VCaP (cell line): ENCODE results near the gene HSD17B14.

ENCODE experiments used
- H3K27ac ChIP-seq: fragments of 450-650 bp; 2 replicates; pipeline ENCODE4 v1.5.1; 2017
- TF ChIP-seq, protein P1 (sequence below): fragments of 450-650 bp; conservative IDR thresholded peaks from 2 replicates; pipeline ENCODE4 v1.5.1; 2017; ENCODE audit warnings: mild to moderate bottlenecking, moderate library complexity

The HSD17B14 gene

DNA sequence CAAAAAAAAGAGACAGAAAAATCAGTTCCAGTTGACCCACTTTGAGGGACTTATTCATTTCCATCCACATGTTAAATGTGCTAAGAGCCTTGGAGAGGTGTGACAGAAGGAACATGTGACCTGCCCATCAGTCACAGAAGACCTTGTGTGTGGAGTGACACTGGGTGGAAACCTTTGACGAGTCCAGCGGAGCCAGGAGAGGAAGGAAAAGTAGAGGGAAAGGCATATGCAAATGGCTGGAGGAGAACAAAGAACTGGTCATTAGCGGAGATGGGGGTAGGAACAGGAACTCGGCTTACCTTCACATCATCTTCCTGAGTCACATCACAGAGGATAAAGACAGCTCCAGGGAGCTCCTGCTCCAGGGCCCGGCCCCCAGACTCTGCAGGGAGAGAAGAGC is 2.3 kb downstream of the HSD17B14 start:
- TF ChIP-seq, protein P1, sequence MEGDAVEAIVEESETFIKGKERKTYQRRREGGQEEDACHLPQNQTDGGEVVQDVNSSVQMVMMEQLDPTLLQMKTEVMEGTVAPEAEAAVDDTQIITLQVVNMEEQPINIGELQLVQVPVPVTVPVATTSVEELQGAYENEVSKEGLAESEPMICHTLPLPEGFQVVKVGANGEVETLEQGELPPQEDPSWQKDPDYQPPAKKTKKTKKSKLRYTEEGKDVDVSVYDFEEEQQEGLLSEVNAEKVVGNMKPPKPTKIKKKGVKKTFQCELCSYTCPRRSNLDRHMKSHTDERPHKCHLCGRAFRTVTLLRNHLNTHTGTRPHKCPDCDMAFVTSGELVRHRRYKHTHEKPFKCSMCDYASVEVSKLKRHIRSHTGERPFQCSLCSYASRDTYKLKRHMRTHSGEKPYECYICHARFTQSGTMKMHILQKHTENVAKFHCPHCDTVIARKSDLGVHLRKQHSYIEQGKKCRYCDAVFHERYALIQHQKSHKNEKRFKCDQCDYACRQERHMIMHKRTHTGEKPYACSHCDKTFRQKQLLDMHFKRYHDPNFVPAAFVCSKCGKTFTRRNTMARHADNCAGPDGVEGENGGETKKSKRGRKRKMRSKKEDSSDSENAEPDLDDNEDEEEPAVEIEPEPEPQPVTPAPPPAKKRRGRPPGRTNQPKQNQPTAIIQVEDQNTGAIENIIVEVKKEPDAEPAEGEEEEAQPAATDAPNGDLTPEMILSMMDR = no peak
- H3K27ac ChIP-seq = no peak overlapping the region

DNA sequence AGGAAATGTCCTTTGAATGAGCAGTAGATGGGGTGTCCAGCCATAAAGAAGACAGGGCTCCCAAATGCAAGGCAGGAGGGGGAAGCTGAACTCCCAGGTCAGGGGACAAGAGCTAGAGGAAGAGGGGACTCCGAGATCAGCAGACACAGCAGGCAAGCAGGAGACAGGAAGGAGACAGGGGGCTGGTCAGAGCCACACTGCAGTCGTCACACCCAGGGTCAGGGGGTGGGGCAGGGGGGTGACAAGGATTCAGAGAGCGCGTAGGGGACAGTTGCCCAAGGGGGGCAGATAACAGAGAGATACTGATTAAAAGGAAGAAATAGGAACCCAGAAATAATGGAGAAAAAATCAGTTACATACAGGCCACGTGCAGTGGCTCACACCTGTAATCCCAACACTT is 3.2 kb downstream of the HSD17B14 start:
- H3K27ac ChIP-seq = no peak overlapping the region
- TF ChIP-seq, protein P1 = no peak

DNA sequence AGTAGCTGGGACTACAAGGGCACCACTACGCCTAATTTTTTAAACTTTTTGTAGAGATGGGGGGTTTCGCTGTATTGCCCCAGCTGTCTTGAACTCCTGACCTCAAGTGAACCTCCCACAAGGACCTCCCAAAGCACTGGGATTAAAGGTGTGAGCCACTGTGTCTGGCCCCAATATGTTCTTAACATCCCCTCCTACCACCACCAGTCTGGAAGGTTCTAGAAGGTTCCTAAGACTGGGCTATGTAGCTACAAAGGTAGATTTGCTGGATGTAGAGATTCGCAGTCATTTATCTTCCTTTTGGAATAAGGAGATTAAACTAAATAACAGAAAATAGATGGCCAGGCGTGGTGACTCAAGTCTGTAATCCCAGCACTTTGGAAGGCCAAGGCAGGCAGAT is 5.3 kb downstream of the HSD17B14 start:
- TF ChIP-seq, protein P1 = no peak
- H3K27ac ChIP-seq = no peak overlapping the region

DNA sequence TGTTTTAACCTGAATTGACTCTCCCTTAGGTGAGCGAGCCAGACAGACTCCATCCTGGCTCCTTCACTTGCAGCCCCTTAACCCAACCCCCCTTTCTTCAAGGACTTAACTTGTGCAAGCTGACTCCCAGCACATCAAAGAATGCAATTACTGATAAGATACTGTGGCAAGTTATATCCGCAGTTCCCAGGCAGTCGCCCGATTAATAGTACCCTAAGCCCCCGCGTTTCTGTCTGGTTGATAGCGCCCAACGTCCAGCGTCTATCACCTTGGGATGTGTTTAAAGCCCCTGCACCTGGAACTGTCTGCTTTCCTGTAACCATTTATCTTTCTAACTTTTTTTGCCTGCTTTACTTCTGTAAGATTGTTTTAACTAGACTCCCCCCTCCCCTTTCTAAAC is 6.2 kb downstream of the HSD17B14 start:
- no peak overlapping the region for H3K27ac ChIP-seq
- TF ChIP-seq, protein P1 = no peak

GRCh38 chr19:48826606-48827020 is 9.7 kb downstream of the HSD17B14 start:
- TF ChIP-seq, protein P1 = peak; percentile 26
- H3K27ac ChIP-seq = no peak overlapping the region; the same call in 1 of the 2 replicates

DNA sequence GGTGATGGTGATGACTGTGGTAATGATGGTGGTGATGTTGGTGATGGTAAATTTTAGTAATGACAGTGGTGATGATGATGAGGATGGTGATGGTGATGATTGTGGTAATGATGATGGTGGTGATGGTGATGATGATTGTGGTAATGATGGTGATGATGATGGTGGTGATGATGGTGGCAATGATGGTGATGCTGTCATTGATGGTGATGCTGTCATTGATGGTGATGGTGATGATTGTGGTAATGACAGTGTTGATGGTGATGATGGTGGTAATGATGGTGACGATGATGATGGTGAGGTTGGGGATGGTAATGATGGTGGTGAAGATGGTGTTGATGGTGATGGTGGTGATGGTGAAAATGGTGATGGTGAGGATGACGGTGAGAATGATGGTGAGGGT is 13.8 kb downstream of the HSD17B14 start:
- no peak overlapping the region for H3K27ac ChIP-seq
- TF ChIP-seq, protein P1 = no peak

DNA sequence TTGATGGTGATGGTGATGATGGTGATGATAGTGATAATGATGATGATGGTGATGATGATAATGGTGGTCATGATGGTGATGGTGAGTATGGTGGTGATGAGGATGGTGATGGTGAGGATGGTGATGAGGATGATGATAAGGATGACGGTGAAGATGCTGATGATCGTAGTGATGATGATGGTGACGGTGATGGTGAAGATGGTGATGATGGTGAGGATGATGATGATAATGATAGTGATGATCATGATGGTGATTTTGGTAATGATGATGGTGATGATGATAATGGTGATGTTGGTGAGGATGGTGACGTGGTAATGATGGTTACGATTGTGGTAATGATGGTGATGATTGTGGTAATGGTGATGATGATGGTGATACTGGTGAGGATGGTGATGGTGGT is 14.7 kb downstream of the HSD17B14 start:
- TF ChIP-seq, protein P1 = no peak
- H3K27ac ChIP-seq = no peak overlapping the region
